ENCODE measurements around the gene TYMS. TPM values are rescaled to one million over a fixed set of nuclear protein-coding genes. Genes with fewer than 3 reads are reported as not detected.

TYMS gene
- total and polyA plus RNA-seq, 10 of the 15 experiments (the other 5 are each of a cell fraction or from before 2014, with no cell fraction given): 34.8 to 524 (median 219) TPM

- Histone ChIP-seq H3K27ac (ENCODE audit: control insufficient read depth, insufficient read depth) (no peak overlapping the region), H3K27me3 (replicated peaks in 1 of 2; ENCODE audit: control insufficient read depth in 2 of 2, insufficient read depth in 2 of 2, low read length in 1 of 2) (no peaks in the 10 kb centered on the region), H4K20me1 (ENCODE audit: control insufficient read depth, insufficient read depth) (no peaks in the 10 kb centered on the region), H3K9me3 (replicated peaks; ENCODE audit: control insufficient read depth, insufficient read depth, low read length) (no peaks in the 10 kb centered on the region), H3K4me1 (ENCODE audit: control insufficient read depth, insufficient read depth, low read length) (no peaks in the 10 kb centered on the region; the same call in 1 of the 2 replicates), H3K4me3 (no peak overlapping the region), H3K36me3 (ENCODE audit: control insufficient read depth in 2 of 2, insufficient read depth in 2 of 2, low read length in 1 of 2) (no peaks in the 10 kb centered on the region), H3K9ac (ENCODE audit: control insufficient read depth, insufficient read depth, low read length) (no peak overlapping the region), H2AFZ (ENCODE audit: control insufficient read depth, low read depth, low read length) (no peak overlapping the region), H3K4me2 (ENCODE audit: control insufficient read depth, insufficient read depth) (no peak overlapping the region), H3K79me2 (ENCODE audit: control insufficient read depth, insufficient read depth, low read length) (peaks cover 17% of the 10 kb centered on the region)
- no TSS peak for BruUV-seq (replicated peaks)
- in situ Hi-C loops (cut with MboI): no loop called here
- intact Hi-C loops (cut with micrococcal nuclease; ENCODE audit: unreplicated experiment): loop anchor here (10.0 kb wide), 1 partner anchor 85 kb away; no protein-coding TSS in a partner anchor
- ChIA-PET SMC1A (ENCODE audit: uncharacterized antibody, unreplicated experiment) (interaction anchor here (0.6 to 0.9 kb wide), 4 partner anchors 14 to 316 kb away, joined by 3 to 4 read pairs (median 3); no protein-coding TSS in a partner anchor), RAD21 (ENCODE audit: unreplicated experiment) (no interaction called here), CTCF (interaction anchor here (0.7 to 2.3 kb wide), 5 partner anchors 10 to 130 kb away, joined by 3 to 14 read pairs (median 3); no protein-coding TSS in a partner anchor), POLR2A (no interaction called here)
- no peak for DNase-seq (ENCODE audit: low read depth, low spot score)
- TF ChIP-seq MYB (IDR thresholded peaks at IDR 0.05; ENCODE audit: borderline replicate concordance, low read depth, low read length) (no peak), FOXK2 (IDR thresholded peaks at IDR 0.05) (no peak), SIN3A (IDR thresholded peaks at IDR 0.05; ENCODE audit: low read depth, low read length) (no peak), PAX5 (IDR thresholded peaks at IDR 0.05; ENCODE audit: borderline replicate concordance, low read depth, low read length) (no peak), SMARCA5 (IDR thresholded peaks at IDR 0.05) (no peak), CBX5 (IDR thresholded peaks at IDR 0.05; ENCODE audit: low read depth) (no peak), EED (IDR thresholded peaks at IDR 0.05; ENCODE audit: low read depth) (no peak), EGR1 (IDR thresholded peaks at IDR 0.05; ENCODE audit: borderline replicate concordance in 1 of 2, low read depth in 2 of 2, low read length in 2 of 2) (no peak), SUZ12 (IDR thresholded peaks at IDR 0.05; ENCODE audit: unreplicated experiment) (no peak), HDAC2 (IDR thresholded peaks at IDR 0.05) (no peak)
- TF ChIP-seq, protein P1, sequence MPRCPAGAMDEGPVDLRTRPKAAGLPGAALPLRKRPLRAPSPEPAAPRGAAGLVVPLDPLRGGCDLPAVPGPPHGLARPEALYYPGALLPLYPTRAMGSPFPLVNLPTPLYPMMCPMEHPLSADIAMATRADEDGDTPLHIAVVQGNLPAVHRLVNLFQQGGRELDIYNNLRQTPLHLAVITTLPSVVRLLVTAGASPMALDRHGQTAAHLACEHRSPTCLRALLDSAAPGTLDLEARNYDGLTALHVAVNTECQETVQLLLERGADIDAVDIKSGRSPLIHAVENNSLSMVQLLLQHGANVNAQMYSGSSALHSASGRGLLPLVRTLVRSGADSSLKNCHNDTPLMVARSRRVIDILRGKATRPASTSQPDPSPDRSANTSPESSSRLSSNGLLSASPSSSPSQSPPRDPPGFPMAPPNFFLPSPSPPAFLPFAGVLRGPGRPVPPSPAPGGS (IDR thresholded peaks at IDR 0.05; ENCODE audit: borderline replicate concordance, insufficient read depth, low read depth, low read length, poor library complexity, severe bottlenecking): no peak
- TF ChIP-seq, protein P2, sequence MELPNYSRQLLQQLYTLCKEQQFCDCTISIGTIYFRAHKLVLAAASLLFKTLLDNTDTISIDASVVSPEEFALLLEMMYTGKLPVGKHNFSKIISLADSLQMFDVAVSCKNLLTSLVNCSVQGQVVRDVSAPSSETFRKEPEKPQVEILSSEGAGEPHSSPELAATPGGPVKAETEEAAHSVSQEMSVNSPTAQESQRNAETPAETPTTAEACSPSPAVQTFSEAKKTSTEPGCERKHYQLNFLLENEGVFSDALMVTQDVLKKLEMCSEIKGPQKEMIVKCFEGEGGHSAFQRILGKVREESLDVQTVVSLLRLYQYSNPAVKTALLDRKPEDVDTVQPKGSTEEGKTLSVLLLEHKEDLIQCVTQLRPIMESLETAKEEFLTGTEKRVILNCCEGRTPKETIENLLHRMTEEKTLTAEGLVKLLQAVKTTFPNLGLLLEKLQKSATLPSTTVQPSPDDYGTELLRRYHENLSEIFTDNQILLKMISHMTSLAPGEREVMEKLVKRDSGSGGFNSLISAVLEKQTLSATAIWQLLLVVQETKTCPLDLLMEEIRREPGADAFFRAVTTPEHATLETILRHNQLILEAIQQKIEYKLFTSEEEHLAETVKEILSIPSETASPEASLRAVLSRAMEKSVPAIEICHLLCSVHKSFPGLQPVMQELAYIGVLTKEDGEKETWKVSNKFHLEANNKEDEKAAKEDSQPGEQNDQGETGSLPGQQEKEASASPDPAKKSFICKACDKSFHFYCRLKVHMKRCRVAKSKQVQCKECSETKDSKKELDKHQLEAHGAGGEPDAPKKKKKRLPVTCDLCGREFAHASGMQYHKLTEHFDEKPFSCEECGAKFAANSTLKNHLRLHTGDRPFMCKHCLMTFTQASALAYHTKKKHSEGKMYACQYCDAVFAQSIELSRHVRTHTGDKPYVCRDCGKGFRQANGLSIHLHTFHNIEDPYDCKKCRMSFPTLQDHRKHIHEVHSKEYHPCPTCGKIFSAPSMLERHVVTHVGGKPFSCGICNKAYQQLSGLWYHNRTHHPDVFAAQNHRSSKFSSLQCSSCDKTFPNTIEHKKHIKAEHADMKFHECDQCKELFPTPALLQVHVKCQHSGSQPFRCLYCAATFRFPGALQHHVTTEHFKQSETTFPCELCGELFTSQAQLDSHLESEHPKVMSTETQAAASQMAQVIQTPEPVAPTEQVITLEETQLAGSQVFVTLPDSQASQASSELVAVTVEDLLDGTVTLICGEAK (IDR thresholded peaks at IDR 0.05; ENCODE audit: borderline replicate concordance): no peak
- FAIRE-seq: no peak
- no peak for ATAC-seq
- WGBS (ENCODE audit: insufficient coverage, insufficient replicate concordance, low lambda C conversion rate, missing lambda C conversion rate): 100% methylated on average over 1 of the region's 1 CpG
Observed at GRCh38 chr18:709771-710170, 52.3 kb downstream of the TYMS start.

All from GM12878 (cell line).